Astrocyte of the cerebellum (primary cell): ENCODE results near the gene SH3RF3.

ENCODE experiments used
- DNase-seq: peaks from one replicate; pipeline ENCODE4 v3.0.0-alpha.2; 2011; ENCODE audit warnings: low read depth
- H3K4me3 ChIP-seq: 2 replicates; pipeline ENCODE4 v1.5.1; 2011; ENCODE audit warnings: mild to moderate bottlenecking, low read depth, low read length, moderate library complexity
- in situ Hi-C: cut with HindIII; loops from 2 replicates; pipeline ENCODE4 v1.10.0; 2017; ENCODE audit warnings: low sequenced_read_pairs
- TF ChIP-seq, protein P1 (sequence below): IDR thresholded peaks from 2 replicates; pipeline ENCODE4 v1.5.1; 2012; ENCODE audit warnings: low read length, low read depth, moderate library complexity, mild to moderate bottlenecking; ENCODE audit errors: missing control alignments

The SH3RF3 gene

DNA sequence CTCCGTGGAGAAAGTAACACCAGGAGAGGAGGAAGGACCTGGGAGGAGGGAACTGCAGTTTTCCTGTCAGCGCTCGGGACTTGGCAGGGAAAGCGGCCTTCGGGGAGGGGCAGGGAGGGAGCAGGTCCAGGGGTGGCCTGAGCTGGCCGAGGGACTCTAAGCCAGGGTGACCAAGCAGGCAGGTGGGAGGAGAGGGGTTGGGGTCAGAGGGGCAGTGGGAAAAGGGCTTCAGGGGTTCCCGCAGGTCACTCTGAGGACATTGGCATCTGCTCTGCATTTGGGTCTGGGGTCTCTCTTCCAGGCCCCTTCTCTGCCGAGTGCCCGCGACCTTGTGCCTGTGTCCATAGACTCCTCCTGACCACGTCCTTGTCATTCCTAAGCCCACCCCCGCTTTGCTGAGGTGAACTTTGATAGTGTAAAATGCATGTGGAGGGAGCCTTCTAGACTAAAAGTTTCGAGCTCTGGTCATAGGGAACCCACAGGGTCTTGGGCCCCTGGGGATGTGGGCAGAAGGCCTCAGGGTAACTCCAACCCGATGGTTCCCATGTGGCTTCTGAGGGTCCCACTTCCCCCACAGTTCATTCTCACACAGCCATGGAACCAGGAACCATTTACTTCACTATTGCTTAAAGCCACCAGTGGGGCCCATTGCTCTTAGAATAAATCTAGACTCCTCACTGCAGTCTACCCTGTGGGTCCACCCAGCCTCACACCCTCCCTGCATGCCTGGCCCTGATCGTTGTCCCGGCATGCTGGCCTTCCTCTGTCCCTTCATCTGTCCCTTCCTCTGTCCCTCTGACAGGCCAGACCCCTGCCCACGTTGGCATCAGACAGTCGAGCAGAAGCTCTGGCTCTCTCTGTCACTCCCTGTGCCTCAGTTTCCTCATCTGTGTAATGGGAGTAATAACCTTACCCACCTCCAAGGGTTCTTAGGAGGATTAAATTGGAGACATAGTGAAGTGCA is 255.6 kb downstream of the SH3RF3 start:
- DNase-seq: no peak
- TF ChIP-seq, protein P1, sequence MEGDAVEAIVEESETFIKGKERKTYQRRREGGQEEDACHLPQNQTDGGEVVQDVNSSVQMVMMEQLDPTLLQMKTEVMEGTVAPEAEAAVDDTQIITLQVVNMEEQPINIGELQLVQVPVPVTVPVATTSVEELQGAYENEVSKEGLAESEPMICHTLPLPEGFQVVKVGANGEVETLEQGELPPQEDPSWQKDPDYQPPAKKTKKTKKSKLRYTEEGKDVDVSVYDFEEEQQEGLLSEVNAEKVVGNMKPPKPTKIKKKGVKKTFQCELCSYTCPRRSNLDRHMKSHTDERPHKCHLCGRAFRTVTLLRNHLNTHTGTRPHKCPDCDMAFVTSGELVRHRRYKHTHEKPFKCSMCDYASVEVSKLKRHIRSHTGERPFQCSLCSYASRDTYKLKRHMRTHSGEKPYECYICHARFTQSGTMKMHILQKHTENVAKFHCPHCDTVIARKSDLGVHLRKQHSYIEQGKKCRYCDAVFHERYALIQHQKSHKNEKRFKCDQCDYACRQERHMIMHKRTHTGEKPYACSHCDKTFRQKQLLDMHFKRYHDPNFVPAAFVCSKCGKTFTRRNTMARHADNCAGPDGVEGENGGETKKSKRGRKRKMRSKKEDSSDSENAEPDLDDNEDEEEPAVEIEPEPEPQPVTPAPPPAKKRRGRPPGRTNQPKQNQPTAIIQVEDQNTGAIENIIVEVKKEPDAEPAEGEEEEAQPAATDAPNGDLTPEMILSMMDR: no peak
- in situ Hi-C loops: no loop called here
- H3K4me3 ChIP-seq: no peak overlapping the region

DNA sequence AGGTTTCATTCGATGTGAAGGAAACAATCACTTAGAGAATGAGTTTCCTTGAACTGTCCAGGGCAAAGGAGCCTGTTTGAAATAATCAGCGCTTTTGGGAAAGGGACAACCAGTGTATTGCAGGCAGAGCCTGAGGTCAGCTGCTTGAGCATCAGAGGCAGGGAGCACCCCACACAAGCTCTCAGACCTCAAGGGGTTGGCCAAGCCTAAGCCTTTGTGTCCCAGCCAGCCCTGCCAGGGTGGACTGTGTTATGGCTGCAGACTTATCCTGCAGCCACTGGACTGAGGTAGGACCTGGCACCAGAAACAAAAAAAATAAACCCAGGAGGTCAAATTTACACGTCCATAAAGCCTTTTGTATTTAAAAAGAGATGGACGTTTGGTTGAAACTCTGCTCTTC is 256.5 kb downstream of the SH3RF3 start:
- no peak overlapping the region for H3K4me3 ChIP-seq
- DNase-seq: no peak

DNA sequence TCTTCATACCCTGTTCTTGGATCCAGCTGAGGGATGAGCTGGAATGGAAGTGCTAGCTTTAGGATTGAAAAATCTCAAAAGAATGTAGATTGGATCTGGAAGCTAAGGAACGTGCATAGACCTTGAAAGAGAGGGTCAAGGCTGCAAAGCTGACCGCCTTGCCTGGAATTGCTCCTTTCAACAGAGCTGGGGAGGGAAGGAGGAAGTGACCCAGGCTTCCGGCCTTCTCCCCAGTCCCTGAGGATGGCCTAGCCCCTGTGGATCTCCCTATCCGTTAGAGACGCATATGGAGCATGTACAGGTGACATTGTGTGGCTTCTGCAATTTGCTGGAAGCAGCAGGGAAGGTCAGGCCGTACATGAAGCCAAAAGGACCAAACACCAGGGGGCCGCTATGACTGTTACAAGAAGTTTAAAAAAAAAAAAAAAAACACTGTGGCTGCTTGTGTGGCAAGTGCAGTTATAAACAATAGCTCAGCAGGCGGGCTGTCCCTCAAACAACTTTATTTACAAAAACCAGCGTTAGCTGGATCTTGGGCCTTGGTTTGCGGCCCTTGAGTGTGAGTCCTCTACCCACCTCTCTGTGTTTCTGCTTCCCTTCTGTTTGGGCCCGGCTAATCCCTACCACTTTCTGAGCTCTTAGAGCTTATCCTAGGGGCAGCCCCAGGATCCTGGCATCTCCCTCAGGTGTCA is 257.1 kb downstream of the SH3RF3 start:
- TF ChIP-seq, protein P1: peak; percentile 12
- no peak for DNase-seq
- H3K4me3 ChIP-seq: no peak overlapping the region
- in situ Hi-C loops: no loop called here

More for the DNA sequence above, 256.5 kb downstream of the SH3RF3 start:
- TF ChIP-seq, protein P1: no peak
- in situ Hi-C loops: no loop called here

DNA sequence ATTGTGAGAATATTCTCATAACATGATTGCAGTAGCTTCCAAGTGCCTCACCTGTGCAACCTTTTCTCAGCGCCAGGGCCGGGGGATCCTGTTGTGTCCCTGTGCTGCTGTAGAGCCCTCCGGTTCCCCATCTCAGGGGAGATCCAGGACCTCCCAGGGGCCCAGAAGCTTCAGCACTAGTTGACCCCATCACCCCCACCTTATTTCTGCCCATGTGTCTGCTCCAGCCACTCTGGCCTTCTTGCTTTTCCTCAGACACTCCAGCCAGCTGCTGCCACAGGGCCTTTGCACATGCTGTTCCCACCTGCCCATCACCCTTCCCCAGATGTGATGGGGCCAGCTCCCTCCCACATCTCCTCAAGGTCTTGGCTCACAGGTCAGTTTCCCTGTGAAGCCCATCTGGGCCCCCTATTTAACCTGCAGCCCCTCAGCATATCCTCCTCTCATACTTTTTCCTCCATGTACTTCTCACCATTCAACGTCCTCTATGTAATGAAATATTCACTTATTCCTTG is 258.3 kb downstream of the SH3RF3 start:
- TF ChIP-seq, protein P1: no peak
- in situ Hi-C loops: no loop called here
- no peak for DNase-seq
- H3K4me3 ChIP-seq: no peak overlapping the region

DNA sequence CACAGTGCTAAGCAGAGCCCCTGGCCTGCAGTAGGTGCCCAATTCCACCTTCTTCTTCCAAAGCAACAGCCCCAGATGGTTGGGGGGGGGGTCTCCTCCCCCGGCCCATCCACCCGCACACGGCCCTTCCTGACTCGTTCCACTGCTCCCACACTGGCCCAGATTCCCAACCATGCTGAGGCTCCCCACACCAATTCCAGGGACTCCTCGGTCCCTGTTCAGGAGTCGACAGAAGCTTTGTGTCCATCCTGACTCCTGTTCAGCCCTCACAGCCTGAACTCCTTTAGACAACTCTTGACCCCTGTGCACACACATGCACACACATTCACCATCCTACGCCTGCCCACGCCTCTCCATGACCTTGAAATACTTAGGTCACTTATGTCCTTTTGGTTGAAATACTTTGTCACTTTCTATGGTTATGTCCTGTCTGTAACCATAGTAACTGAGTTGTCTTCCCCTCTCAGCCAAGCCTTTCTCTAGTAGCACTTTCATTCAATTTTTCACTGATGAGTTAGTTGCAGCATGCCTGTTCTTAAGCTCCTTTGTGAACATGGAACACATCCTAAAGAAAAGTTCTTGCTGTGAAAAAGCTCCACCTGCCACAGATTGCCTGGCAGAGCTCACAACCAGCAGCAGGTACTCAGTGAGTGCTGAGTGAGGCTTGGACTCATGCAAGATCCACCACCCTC is 258.9 kb downstream of the SH3RF3 start:
- DNase-seq: no peak
- TF ChIP-seq, protein P1: no peak
- in situ Hi-C loops: no loop called here

DNA sequence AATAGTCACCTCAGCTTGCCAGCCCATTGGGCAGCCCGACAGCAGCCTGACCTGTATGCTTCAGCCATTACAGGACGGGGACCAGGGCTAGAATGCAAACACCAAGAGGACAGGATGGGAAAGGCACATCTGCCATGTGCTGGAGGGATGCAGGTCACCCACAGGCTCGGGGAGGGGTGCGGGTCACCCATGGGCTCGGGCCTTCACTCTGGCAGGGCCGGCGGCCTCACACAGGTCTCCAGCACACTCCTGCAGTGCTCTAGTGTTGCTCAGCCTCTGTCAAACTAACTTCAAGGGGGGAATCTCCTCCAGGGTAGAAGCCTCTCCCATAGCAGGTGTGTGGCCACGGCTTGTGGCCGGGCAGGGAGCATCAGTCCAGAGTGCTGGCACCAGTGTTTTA is 262.2 kb downstream of the SH3RF3 start:
- in situ Hi-C loops: no loop called here
- H3K4me3 ChIP-seq: no peak overlapping the region
- no peak for DNase-seq
- TF ChIP-seq, protein P1: no peak

More for the DNA sequence above, 258.9 kb downstream of the SH3RF3 start:
- no peak overlapping the region for H3K4me3 ChIP-seq
